Right atrium auricular region (tissue), 2 donors: ENCODE results near the gene OR4D11. TPM values are rescaled to one million over a fixed set of nuclear protein-coding genes. Genes with fewer than 3 reads are reported as not detected.
"Not testable (repeated sequence)": the region's sequence is repeated elsewhere in the genome, so short reads cannot be mapped to it uniquely, and the experiment has no call there.

Experiments
- DNase-seq: peaks from one replicate; pipeline ENCODE4 v3.0.0-alpha.2; 2019; ENCODE audit warnings: low spot score
- H3K27ac ChIP-seq, 2 donors: fragments of 200-600 bp; sonication (generic); 1 replicate in 1 of 2; 2 replicates in 1 of 2; pipeline ENCODE4 v1.5.1; 2016 to 2019
- H3K27me3 ChIP-seq, 2 donors: fragments of 200-600 bp; sonication (generic); one replicate each; pipeline versions ENCODE4 v1.5.1 to v1.6.0; 2017 to 2019
- H3K36me3 ChIP-seq: fragments of 200-600 bp; sonication (generic); one replicate; pipeline ENCODE4 v1.5.1; 2016
- H3K4me1 ChIP-seq, 2 donors: fragments of 200-600 bp; sonication (generic); one replicate each; pipeline versions ENCODE4 v1.5.1 to v1.6.0; 2017 to 2019
- H3K4me3 ChIP-seq, 2 donors: fragments of 200-600 bp; sonication (generic); 1 replicate in 1 of 2; 2 replicates in 1 of 2; pipeline ENCODE4 v1.5.1; 2017 to 2019; ENCODE audit warnings: mild to moderate bottlenecking in 1 of 2, moderate library complexity in 1 of 2
- H3K9me3 ChIP-seq, 2 donors: fragments of 200-600 bp; sonication (generic); one replicate each; pipeline ENCODE4 v1.5.1; 2019
- CTCF ChIP-seq, 2 donors: fragments of 200-600 bp; sonication (generic); IDR thresholded peaks; one replicate each; pipeline ENCODE4 v1.5.1; 2019; ENCODE audit warnings: antibody characterized with exemption in 2 of 2
- total RNA-seq, 2 donors: library from RNA; depleted of rRNA; stranded (reverse); fragments of >200 nt; gene quantifications; one replicate each; pipeline ENCODE4 v1.1.0, GENCODE V29; 2016

OR4D11 gene
- total RNA-seq, 2 donors from 2014 or later = not detected

- Histone ChIP-seq H3K4me1 (no peaks in the 10 kb centered on the region), H3K27ac (no peak overlapping the region), H3K4me3 (no peak overlapping the region), H3K27me3 (no peaks in the 10 kb centered on the region), H3K36me3 (no peaks in the 10 kb centered on the region), H3K9me3 (no peaks in the 10 kb centered on the region)
- DNase-seq = no peak
- no peak for TF ChIP-seq CTCF (IDR thresholded peaks at IDR 0.05)
These were observed 23.5 kb upstream of the OR4D11 start for GRCh38 chr11:59479906-59480305.

- Histone ChIP-seq H3K4me1 (no peaks in the 10 kb centered on the region), H3K36me3 (no peaks in the 10 kb centered on the region), H3K27me3 (no peaks in the 10 kb centered on the region), H3K27ac (no peak overlapping the region), H3K9me3 (no peaks in the 10 kb centered on the region), H3K4me3 (no peak overlapping the region)
- TF ChIP-seq CTCF (IDR thresholded peaks at IDR 0.05) = no peak
- DNase-seq = no peak
These were observed 23.0 kb upstream of the OR4D11 start for GRCh38 chr11:59480359-59480758.

GRCh38 chr11:59501931-59502330 lies 1.4 kb upstream of the OR4D11 start:
- H3K9me3 ChIP-seq = no peaks in the 10 kb centered on the region
- H3K27ac ChIP-seq = no peak overlapping the region
- H3K4me3 ChIP-seq = no peak overlapping the region
- TF ChIP-seq CTCF (IDR thresholded peaks at IDR 0.05) = no peak
- no peaks in the 10 kb centered on the region for H3K36me3 ChIP-seq
- no peaks in the 10 kb centered on the region for H3K4me1 ChIP-seq
- DNase-seq = no peak
- no peaks in the 10 kb centered on the region for H3K27me3 ChIP-seq

GRCh38 chr11:59510941-59511589 lies 7.7 kb downstream of the OR4D11 start, which contains the start of gene OR4D9:
TSS of gene OR4D9 (plus strand) at chr11:59511539. CDS start at chr11:59514913, 3,374 bp downstream.
- Histone ChIP-seq H3K27me3 (no peaks in the 10 kb centered on the region), H3K9me3 (no peaks in the 10 kb centered on the region), H3K4me1 (no peaks in the 10 kb centered on the region), H3K27ac (no peak within 1 kb of the TSS), H3K4me3 (no peak within 1 kb of the TSS), H3K36me3 (no peaks in the 10 kb centered on the region)
- no peak for TF ChIP-seq CTCF (IDR thresholded peaks at IDR 0.05)
- DNase-seq = no peak

GRCh38 chr11:59511675-59512074 lies 8.3 kb downstream of the OR4D11 start:
- no peak overlapping the region for H3K27ac ChIP-seq
- no peaks in the 10 kb centered on the region for H3K4me1 ChIP-seq
- H3K4me3 ChIP-seq = no peak overlapping the region
- H3K9me3 ChIP-seq = no peaks in the 10 kb centered on the region
- no peaks in the 10 kb centered on the region for H3K36me3 ChIP-seq
- H3K27me3 ChIP-seq = no peaks in the 10 kb centered on the region
- TF ChIP-seq CTCF (IDR thresholded peaks at IDR 0.05) = no peak
- no peak for DNase-seq

GRCh38 chr11:59520139-59520538 lies 16.8 kb downstream of the OR4D11 start:
- H3K4me3 ChIP-seq, DNase-seq, H3K36me3 ChIP-seq, H3K27me3 ChIP-seq, H3K9me3 ChIP-seq, H3K4me1 ChIP-seq, H3K27ac ChIP-seq: not testable (repeated sequence)
